ENCODE measurements around the gene C6orf141.

C6orf141 gene

GRCh38 chr6:49540614-49541013, 9.9 kb upstream of the C6orf141 start:
- DNase-seq: no peak

GRCh38 chr6:49541210-49541724, 9.2 kb upstream of the C6orf141 start:
- no peak for DNase-seq

GRCh38 chr6:49541936-49542335, 8.5 kb upstream of the C6orf141 start:
- no peak for DNase-seq

GRCh38 chr6:49543087-49543858, 7.2 kb upstream of the C6orf141 start:
- DNase-seq: no peak

GRCh38 chr6:49546331-49546730, 4.1 kb upstream of the C6orf141 start:
- no peak for DNase-seq

- DNase-seq: no peak
Observed at GRCh38 chr6:49548613-49549304, 1.7 kb upstream of the C6orf141 start.

GRCh38 chr6:49549691-49550491, 577 bp upstream of the C6orf141 start:
- DNase-seq: no peak

GRCh38 chr6:49551078-49551865, 804 bp downstream of the C6orf141 start:
- no peak for DNase-seq

- DNase-seq: no peak
Observed at GRCh38 chr6:49551866-49552129, 1.3 kb downstream of the C6orf141 start.

- DNase-seq: no peak
Observed at GRCh38 chr6:49552596-49552995, 2.1 kb downstream of the C6orf141 start.

- DNase-seq: no peak
Observed at GRCh38 chr6:49553384-49553783, 2.9 kb downstream of the C6orf141 start.

GRCh38 chr6:49555951-49556350, 5.5 kb downstream of the C6orf141 start:
- DNase-seq: no peak

- DNase-seq: no peak
Observed at GRCh38 chr6:49556429-49556837, 6.0 kb downstream of the C6orf141 start.

GRCh38 chr6:49557177-49557576, 6.7 kb downstream of the C6orf141 start:
- DNase-seq: no peak

- DNase-seq: no peak
Observed at GRCh38 chr6:49558238-49558637, 7.8 kb downstream of the C6orf141 start.

GRCh38 chr6:49563006-49563886, 12.8 kb downstream of the C6orf141 start:
- no peak for DNase-seq

- DNase-seq: no peak
Observed at GRCh38 chr6:49564552-49564951, 14.1 kb downstream of the C6orf141 start.

GRCh38 chr6:49565261-49565660, 14.8 kb downstream of the C6orf141 start:
- no peak for DNase-seq

- DNase-seq: no peak
Observed at GRCh38 chr6:49565855-49566254, 15.4 kb downstream of the C6orf141 start.

GRCh38 chr6:49570474-49571079, 20.1 kb downstream of the C6orf141 start:
- no peak for DNase-seq

GRCh38 chr6:49576618-49577017, 26.1 kb downstream of the C6orf141 start:
- DNase-seq: no peak
